BLaER1 (cell line): Measurements from ENCODE around the gene ASF1A.
A peak's percentile ranks its signal among the peaks of the same experiment; 100 is the strongest.

Source experiments
- H3K27ac ChIP-seq: shearing (Covaris generic); formaldehyde crosslinking; 2 replicates; pipeline ENCODE4 v1.8.1; 2022
- H3K27me3 ChIP-seq: shearing (Covaris generic); formaldehyde crosslinking; 2 replicates; pipeline ENCODE4 v1.8.1; 2022
- H3K36me3 ChIP-seq: shearing (Covaris generic); formaldehyde crosslinking; 2 replicates; pipeline ENCODE4 v1.8.1; 2022
- H3K4me1 ChIP-seq: shearing (Covaris generic); formaldehyde crosslinking; 2 replicates; pipeline ENCODE4 v1.8.1; 2022
- H3K4me2 ChIP-seq: shearing (Covaris generic); formaldehyde crosslinking; 2 replicates; pipeline ENCODE4 v1.8.1; 2022
- H3K4me3 ChIP-seq: shearing (Covaris generic); formaldehyde crosslinking; 2 replicates; pipeline ENCODE4 v1.8.1; 2022
- H3K9ac ChIP-seq: shearing (Covaris generic); formaldehyde crosslinking; 2 replicates; pipeline ENCODE4 v1.8.1; 2022
- H3K9me3 ChIP-seq: shearing (Covaris generic); formaldehyde crosslinking; 2 replicates; pipeline ENCODE4 v1.8.1; 2022
- H4K20me1 ChIP-seq: shearing (Covaris generic); formaldehyde crosslinking; 2 replicates; pipeline ENCODE4 v1.8.1; 2022
- Cebpa-rat ChIP-seq: shearing (Covaris generic); IDR thresholded peaks from 2 replicates; pipeline ENCODE4 v1.8.1; 2022

The ASF1A gene

DNA sequence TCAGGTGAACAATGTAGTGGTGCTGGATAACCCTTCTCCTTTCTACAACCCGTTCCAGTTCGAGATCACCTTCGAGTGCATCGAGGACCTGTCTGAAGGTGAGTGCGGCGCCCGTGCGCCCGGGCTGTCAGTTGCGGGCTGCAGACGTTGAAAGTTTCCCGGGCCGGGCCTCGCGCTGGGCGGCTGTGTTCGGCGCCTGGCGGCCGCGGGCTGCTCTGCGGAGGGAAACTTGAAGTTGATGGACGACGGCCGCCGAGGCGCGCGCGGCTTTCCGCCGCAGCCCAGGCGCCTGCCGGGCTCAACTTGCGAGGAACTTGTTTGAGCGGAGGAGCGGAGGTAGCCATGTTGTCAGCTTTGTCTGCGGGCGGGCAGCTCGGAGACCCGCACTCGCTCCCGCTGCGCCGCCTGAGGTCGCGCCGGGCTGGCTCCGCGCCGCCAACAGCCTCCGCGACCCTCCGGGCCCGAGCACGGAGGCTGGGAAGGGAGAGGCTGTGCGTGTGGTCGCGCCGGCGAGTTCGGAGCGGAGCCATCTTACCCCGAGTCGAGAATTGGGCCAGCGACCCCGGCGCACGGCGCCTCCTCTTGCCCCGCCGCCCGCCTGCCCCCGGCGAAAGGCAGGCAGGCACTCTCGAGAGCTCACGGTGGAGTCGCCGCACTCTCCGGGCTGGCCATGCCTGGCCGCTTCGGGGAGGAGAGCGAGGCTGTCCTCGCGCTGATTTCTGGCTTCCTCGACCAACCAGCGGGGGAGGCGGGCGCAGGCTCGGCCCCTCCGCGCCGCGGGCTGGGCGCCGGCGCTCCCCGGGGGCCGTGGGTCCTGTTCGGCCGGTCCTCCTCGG lies 691 bp downstream of the ASF1A start:
- H3K4me3 ChIP-seq, result peak overlapping the region; percentile 95
- H3K36me3 ChIP-seq, result peaks cover 23% of the 10 kb centered on the region
- H3K4me1 ChIP-seq, result peaks cover 42% of the 10 kb centered on the region
- peak overlapping the region; percentile 98 for H3K27ac ChIP-seq
- H4K20me1 ChIP-seq, result peaks cover 49% of the 10 kb centered on the region
- no peak for TF ChIP-seq Cebpa-rat
- H3K9me3 ChIP-seq, result no peaks in the 10 kb centered on the region
- H3K4me2 ChIP-seq, result peak overlapping the region; percentile 74
- peak overlapping the region; percentile 99 for H3K9ac ChIP-seq
- no peaks in the 10 kb centered on the region for H3K27me3 ChIP-seq

DNA sequence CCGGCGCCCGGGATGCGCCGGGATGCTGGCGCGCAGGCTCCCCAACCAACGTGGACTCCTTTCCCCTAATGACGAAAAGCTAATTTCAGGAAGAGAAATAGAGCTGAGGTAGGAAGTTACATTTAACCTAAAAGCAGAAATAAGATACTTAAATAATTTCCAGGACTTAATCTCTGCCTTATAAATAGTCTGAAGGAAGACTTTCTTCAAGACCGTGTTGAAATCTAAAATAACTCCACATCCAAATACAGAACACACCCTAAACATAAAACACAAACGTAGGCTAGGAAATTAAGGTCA lies 1.3 kb downstream of the ASF1A start:
- H3K9ac ChIP-seq, result peak overlapping the region; percentile 99
- H3K27ac ChIP-seq, result peak overlapping the region; percentile 98
- no peaks in the 10 kb centered on the region for H3K9me3 ChIP-seq
- peaks cover 44% of the 10 kb centered on the region for H3K4me1 ChIP-seq
- H3K27me3 ChIP-seq, result no peaks in the 10 kb centered on the region
- peaks cover 55% of the 10 kb centered on the region for H4K20me1 ChIP-seq
- peak overlapping the region; percentile 95 for H3K4me3 ChIP-seq
- peaks cover 29% of the 10 kb centered on the region for H3K36me3 ChIP-seq
- peak overlapping the region; percentile 74 for H3K4me2 ChIP-seq
- TF ChIP-seq Cebpa-rat, result no peak

DNA sequence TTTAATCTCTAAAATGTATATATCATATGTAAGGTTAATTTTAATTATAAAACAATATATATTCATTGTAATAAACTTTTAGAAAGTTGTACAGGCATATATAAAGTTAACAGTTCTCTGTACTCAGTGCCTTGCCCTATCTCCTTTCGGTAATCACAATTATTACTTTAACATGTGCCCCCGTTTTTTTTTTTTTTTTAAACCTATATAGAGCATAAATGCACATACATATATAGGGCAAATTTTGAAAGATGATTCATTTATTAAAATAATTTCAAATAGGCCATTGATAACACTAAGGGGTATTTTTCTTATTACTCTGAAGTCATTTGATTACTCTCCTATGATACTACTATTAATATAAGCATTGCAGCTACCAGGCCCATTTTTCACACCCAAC lies 1.9 kb downstream of the ASF1A start:
- no peak for TF ChIP-seq Cebpa-rat
- H3K4me2 ChIP-seq, result peak overlapping the region; percentile 74
- H3K9ac ChIP-seq, result peak overlapping the region; percentile 51
- peak overlapping the region; percentile 98 for H3K27ac ChIP-seq
- H3K36me3 ChIP-seq, result peaks cover 35% of the 10 kb centered on the region
- H4K20me1 ChIP-seq, result peaks cover 62% of the 10 kb centered on the region
- no peaks in the 10 kb centered on the region for H3K9me3 ChIP-seq
- H3K27me3 ChIP-seq, result no peaks in the 10 kb centered on the region
- H3K4me1 ChIP-seq, result peaks cover 49% of the 10 kb centered on the region
- peak overlapping the region; percentile 95 for H3K4me3 ChIP-seq

DNA sequence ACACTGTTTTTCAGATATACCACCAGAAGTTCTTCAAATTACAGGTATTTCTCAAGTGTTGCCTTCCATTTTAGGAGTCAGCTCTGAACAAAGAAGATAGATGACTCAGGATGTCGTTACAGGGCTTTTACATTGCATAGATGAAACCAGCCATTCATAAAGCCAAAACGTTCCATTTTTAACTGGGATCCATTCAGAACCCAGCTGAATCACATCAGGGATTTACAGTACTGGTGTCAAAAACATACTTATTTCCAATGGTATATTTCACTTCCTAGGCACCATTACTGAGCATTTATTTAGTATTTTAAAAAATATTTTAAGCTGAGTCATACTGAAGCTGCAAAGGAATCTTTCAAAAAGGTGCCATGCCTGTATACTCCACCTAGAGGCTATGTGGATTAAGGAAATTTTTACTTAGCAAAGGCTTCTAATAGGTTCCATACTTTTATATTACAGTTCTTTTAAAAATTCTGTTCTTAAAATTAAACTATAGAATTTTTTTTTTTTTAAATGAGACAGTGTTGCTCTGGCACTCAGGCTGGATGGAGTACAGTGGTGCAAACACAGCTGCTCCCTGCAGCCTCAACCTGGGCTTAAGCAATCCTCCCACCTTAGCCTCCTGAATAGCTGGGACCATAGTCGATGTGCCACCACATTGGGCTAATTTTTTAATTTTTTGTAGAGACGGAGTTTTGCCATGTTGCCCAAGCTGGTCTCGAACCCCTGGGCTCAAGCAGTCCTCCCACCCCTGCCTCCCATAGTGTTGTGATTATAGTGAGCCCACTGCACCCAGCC lies 2.6 kb downstream of the ASF1A start:
- H3K4me2 ChIP-seq, result peak overlapping the region; percentile 74
- peak overlapping the region; percentile 95 for H3K4me3 ChIP-seq
- H3K27ac ChIP-seq, result peak overlapping the region; percentile 98; the same call in 1 of the 2 replicates
- peaks cover 41% of the 10 kb centered on the region for H3K36me3 ChIP-seq
- peak overlapping the region; percentile 51; the same call in 1 of the 2 replicates for H3K9ac ChIP-seq
- no peaks in the 10 kb centered on the region for H3K27me3 ChIP-seq
- peaks cover 42% of the 10 kb centered on the region for H3K4me1 ChIP-seq
- H4K20me1 ChIP-seq, result peaks cover 68% of the 10 kb centered on the region
- no peak for TF ChIP-seq Cebpa-rat
- H3K9me3 ChIP-seq, result no peaks in the 10 kb centered on the region

DNA sequence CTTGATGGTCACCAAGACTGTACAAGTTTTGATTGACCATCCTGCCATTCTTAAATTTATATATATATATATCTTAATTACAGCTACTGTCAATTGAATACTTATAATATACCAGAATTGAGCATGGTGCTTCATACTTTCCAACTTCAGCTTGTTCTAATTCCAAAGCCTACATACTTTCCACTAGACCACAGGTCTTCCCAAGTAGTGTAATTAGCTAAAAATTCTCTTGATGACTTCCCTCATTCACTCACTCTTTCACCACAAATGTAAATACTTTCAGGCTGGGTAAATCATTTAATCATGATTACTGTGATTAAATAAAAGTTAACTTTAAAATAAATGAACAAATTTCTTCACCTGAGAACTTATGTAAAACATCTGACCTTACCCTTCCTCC lies 3.4 kb downstream of the ASF1A start:
- no peaks in the 10 kb centered on the region for H3K9me3 ChIP-seq
- TF ChIP-seq Cebpa-rat, result no peak
- peaks cover 34% of the 10 kb centered on the region for H3K4me1 ChIP-seq
- H4K20me1 ChIP-seq, result peaks cover 77% of the 10 kb centered on the region
- no peak overlapping the region for H3K9ac ChIP-seq
- peaks cover 50% of the 10 kb centered on the region for H3K36me3 ChIP-seq
- H3K27ac ChIP-seq, result no peak overlapping the region
- peak overlapping the region; percentile 74 for H3K4me2 ChIP-seq
- H3K4me3 ChIP-seq, result no peak overlapping the region
- no peaks in the 10 kb centered on the region for H3K27me3 ChIP-seq

DNA sequence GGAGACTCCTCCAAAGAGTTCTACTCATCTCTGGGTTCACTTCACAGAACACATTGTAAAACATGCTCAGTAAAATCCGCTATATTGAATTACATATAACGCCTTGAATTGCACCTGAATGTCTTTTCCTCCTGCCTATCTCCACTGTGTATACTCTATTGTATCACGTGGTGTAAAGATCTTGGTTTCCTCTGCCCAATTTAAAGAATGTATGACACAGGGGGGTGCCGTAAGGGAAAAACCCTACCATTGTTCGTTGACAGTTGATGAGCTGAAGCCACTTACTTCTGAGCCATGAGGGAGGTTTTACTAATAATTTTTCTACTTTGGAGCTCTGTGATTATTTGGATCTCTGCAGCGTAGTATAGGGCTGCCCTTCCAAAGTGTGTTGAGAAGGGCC lies 6.0 kb downstream of the ASF1A start:
- H3K36me3 ChIP-seq, result peaks cover 75% of the 10 kb centered on the region
- H3K27ac ChIP-seq, result no peak overlapping the region
- no peaks in the 10 kb centered on the region for H3K27me3 ChIP-seq
- no peak overlapping the region for H3K9ac ChIP-seq
- no peak overlapping the region for H3K4me3 ChIP-seq
- no peaks in the 10 kb centered on the region for H3K9me3 ChIP-seq
- H4K20me1 ChIP-seq, result peaks cover 96% of the 10 kb centered on the region
- TF ChIP-seq Cebpa-rat, result no peak
- no peak overlapping the region for H3K4me2 ChIP-seq
- H3K4me1 ChIP-seq, result peaks cover 29% of the 10 kb centered on the region

DNA sequence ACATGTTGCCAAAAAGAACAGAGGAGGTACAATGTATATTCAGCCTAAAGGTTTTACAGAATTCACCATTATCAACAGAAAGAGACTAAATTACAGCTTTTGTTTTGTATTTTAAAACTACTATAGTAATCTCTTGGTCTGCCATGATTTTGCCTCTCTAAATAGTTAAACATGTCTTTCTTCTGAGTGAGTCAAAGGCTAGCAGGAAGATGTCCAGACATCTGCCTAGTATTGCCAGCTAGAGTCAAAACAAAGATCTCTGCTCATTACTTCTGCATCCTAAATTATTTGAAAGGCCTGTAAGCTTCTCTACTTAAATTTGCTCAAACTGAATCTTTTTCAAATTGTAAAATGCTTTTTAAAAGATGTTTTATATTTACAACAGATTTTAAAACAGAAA lies 8.8 kb downstream of the ASF1A start:
- Histone ChIP-seq H3K9me3 (no peaks in the 10 kb centered on the region), H3K4me2 (no peak overlapping the region), H3K36me3 (peaks cover 97% of the 10 kb centered on the region), H3K4me3 (no peak overlapping the region), H3K4me1 (peaks cover 9% of the 10 kb centered on the region; the same call in 1 of the 2 replicates), H4K20me1 (peaks cover 86% of the 10 kb centered on the region), H3K9ac (no peak overlapping the region), H3K27ac (no peak overlapping the region), H3K27me3 (no peaks in the 10 kb centered on the region)
- TF ChIP-seq Cebpa-rat, result no peak

DNA sequence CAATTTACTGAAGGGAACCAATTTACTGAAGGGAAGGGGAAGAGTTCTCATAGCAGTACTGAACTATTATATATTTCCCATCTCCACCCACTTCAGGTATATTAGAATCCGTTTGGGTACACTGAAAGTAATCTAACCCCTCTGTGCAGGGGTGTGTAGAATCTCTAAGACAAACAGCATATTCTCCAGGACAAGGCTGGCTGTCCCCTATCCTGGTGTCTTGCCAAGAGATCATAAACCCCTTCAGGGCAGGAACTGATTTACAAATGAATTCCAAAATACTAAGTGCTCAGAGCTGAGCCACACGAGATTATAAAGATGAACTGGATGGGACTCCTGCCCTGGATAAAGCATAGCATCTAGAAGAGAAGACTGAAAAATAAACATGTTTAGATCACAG lies 9.2 kb downstream of the ASF1A start:
- no peaks in the 10 kb centered on the region for H3K9me3 ChIP-seq
- H3K9ac ChIP-seq, result no peak overlapping the region
- H3K27ac ChIP-seq, result no peak overlapping the region
- TF ChIP-seq Cebpa-rat, result no peak
- no peak overlapping the region for H3K4me2 ChIP-seq
- peaks cover 85% of the 10 kb centered on the region for H4K20me1 ChIP-seq
- H3K4me3 ChIP-seq, result no peak overlapping the region
- H3K36me3 ChIP-seq, result peaks cover 99% of the 10 kb centered on the region
- H3K27me3 ChIP-seq, result no peaks in the 10 kb centered on the region
- H3K4me1 ChIP-seq, result peaks cover 8% of the 10 kb centered on the region; the same call in 1 of the 2 replicates

DNA sequence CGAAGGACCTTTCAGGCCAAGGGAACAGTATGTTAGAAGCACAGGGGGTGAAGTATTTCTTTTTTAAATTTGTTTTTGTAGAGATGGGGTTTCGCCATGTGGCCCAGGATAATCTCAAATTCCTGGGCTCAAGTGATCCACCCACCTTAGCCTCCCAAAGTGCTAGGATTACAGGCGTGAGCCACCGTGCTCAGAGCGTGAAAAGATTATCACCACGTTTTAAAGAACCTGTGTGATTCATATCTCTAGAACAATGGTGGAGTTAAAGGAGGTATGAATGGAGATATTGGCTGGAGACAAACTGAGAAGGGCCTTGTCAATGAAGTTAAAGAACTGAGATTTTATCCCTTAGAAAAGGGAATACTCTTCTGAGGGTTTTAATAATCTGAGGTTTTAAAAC lies 9.7 kb downstream of the ASF1A start:
- Histone ChIP-seq H3K27me3 (no peaks in the 10 kb centered on the region), H3K9ac (no peak overlapping the region), H3K9me3 (no peaks in the 10 kb centered on the region), H3K4me1 (peaks cover 8% of the 10 kb centered on the region; the same call in 1 of the 2 replicates), H3K36me3 (peaks cover 99% of the 10 kb centered on the region), H4K20me1 (peaks cover 84% of the 10 kb centered on the region), H3K4me3 (no peak overlapping the region), H3K4me2 (no peak overlapping the region), H3K27ac (no peak overlapping the region)
- TF ChIP-seq Cebpa-rat, result no peak

DNA sequence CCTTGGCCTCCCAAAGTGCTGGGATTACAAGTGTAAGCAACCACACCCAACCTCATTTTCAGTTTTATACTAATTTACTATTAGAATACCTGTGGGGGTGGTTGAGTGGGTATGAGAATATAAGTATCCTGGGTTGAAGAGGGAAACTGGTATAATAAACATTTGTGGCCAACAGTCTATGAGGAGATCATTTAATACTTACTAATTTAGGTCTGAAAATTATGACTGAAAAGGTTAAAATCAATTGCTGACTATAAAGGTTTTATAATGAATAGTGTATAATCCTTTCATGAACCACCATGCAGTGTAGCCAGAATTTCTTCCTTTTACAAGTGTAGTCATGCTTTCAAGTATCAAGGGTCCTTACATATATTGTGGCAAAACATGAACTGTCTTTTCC lies 11.1 kb downstream of the ASF1A start:
- peaks cover 70% of the 10 kb centered on the region for H4K20me1 ChIP-seq
- H3K27me3 ChIP-seq, result no peaks in the 10 kb centered on the region
- peaks cover 97% of the 10 kb centered on the region for H3K36me3 ChIP-seq
- TF ChIP-seq Cebpa-rat, result no peak
- no peak overlapping the region for H3K9ac ChIP-seq
- peaks cover 8% of the 10 kb centered on the region; the same call in 1 of the 2 replicates for H3K4me1 ChIP-seq
- H3K9me3 ChIP-seq, result no peaks in the 10 kb centered on the region
- no peak overlapping the region for H3K4me3 ChIP-seq
- no peak overlapping the region for H3K4me2 ChIP-seq
- H3K27ac ChIP-seq, result no peak overlapping the region
